ENCODE results near the gene SPAAR.

DNA sequence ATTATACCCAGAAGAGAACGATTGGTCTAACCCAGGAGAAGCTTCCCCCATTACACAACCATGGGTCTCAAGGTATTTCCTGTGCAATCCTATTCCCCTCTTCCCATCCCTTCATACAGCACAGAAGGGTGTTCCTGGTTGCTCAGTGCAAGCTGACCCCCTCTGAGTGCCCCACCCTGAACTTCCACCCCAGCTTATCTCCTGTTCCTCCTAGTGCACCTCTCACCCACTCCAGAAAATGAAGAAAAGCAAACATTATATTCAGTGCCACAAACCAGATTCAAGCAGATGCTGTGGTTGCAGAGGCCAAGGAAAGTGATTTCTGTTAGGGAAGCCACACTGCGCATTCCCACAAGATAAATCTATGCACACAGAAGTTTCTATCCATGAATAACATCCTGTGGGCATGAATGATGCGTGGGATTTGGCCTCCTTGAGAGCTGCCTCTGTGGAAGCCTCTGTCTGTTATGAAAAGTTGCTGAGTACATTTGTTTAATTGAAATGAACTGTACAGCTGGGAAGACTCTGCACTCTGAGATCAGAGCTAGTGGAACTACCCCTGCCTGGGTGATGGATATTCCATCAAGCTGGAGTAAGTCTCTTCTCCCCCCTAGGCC lies 50.9 kb downstream of the SPAAR start:
- TF ChIP-seq GLIS3 (CRISPR knock-in tag; IDR thresholded peaks at IDR 0.05) (no peak), ARNTL (CRISPR knock-in tag; IDR thresholded peaks at IDR 0.05; ENCODE audit: borderline replicate concordance, low read depth) (no peak), ZFP3 (CRISPR knock-in tag; IDR thresholded peaks at IDR 0.05) (no peak), ZC3H10 (CRISPR knock-in tag; IDR thresholded peaks at IDR 0.05) (no peak), TOX (CRISPR knock-in tag; IDR thresholded peaks at IDR 0.05; ENCODE audit: borderline replicate concordance) (no peak), ZNF8 (CRISPR knock-in tag; IDR thresholded peaks at IDR 0.05) (no peak)
- TF ChIP-seq, protein P1, sequence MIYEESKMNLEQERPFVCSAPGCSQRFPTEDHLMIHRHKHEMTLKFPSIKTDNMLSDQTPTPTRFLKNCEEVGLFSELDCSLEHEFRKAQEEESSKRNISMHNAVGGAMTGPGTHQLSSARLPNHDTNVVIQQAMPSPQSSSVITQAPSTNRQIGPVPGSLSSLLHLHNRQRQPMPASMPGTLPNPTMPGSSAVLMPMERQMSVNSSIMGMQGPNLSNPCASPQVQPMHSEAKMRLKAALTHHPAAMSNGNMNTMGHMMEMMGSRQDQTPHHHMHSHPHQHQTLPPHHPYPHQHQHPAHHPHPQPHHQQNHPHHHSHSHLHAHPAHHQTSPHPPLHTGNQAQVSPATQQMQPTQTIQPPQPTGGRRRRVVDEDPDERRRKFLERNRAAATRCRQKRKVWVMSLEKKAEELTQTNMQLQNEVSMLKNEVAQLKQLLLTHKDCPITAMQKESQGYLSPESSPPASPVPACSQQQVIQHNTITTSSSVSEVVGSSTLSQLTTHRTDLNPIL (CRISPR knock-in tag; IDR thresholded peaks at IDR 0.05; ENCODE audit: low read depth), result no peak
- TF ChIP-seq, protein P2, sequence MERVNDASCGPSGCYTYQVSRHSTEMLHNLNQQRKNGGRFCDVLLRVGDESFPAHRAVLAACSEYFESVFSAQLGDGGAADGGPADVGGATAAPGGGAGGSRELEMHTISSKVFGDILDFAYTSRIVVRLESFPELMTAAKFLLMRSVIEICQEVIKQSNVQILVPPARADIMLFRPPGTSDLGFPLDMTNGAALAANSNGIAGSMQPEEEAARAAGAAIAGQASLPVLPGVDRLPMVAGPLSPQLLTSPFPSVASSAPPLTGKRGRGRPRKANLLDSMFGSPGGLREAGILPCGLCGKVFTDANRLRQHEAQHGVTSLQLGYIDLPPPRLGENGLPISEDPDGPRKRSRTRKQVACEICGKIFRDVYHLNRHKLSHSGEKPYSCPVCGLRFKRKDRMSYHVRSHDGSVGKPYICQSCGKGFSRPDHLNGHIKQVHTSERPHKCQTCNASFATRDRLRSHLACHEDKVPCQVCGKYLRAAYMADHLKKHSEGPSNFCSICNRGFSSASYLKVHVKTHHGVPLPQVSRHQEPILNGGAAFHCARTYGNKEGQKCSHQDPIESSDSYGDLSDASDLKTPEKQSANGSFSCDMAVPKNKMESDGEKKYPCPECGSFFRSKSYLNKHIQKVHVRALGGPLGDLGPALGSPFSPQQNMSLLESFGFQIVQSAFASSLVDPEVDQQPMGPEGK (CRISPR knock-in tag; IDR thresholded peaks at IDR 0.05; ENCODE audit: borderline replicate concordance), result no peak
